Ishikawa (cell line): ENCODE data around the gene RASL11A.

ENCODE experiments used
- CEBPB ChIP-seq: IDR thresholded peaks from 2 replicates; pipeline ENCODE4 v1.6.1; 2012
- TCF12 ChIP-seq: IDR thresholded peaks from 2 replicates; pipeline ENCODE4 v1.6.1; 2012; ENCODE audit warnings: low read depth
- YY1 ChIP-seq: IDR thresholded peaks from 2 replicates; pipeline ENCODE4 v1.6.1; 2012; ENCODE audit warnings: low read depth

DNA sequence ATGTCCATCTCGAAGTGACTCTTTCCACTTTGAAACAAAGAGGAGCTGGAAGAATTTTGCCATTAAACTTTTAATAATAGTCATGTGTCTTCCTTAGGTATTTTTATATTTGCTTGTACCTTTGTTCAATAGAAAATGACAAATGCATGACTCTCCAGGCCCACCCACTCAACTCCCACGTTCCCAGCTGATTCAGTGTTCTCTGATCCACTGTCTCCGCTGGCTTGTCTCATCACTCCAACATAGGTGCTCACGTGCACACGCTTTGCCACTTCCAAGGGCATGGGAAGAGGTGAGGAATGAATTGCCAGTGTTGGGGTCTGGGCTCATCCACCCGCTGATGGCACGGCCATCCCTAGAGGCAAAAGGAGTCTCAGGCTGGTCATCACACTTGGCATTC is 24.5 kb downstream of the RASL11A start:
- no peak for TF ChIP-seq YY1
- no peak for TF ChIP-seq CEBPB
- TF ChIP-seq TCF12, result no peak
